NCI-H748 treated with DMSO at 0.1 percent for 48 hours (cell line): ENCODE results near the gene PRSS38.

ENCODE experiments used
- DNase-seq: peaks from one replicate; lab custom pipeline; 2025; lab: John Stamatoyannopoulos, UW

The PRSS38 gene

DNA sequence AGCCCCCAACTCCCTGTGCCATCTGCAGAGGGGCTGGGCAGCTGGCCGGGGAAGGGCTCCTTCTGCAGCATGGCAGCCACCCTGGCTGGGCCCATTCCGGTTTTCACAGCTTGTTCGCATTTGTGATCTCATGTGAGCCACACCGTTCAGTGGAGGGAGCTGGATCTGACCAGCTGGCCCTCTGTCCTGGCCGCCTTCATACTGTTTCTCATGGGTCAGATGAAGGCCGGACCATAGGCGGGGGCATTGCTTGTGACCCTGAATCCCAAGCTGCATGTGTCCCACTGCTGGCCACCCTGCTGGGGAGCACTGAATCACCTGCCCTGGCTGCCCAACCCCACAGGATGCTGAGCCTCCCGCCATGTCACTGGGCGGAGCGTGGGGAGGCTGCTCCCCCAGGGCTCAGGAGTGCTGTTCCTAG lies 36.4 kb upstream of the PRSS38 start:
- no peak for DNase-seq

DNA sequence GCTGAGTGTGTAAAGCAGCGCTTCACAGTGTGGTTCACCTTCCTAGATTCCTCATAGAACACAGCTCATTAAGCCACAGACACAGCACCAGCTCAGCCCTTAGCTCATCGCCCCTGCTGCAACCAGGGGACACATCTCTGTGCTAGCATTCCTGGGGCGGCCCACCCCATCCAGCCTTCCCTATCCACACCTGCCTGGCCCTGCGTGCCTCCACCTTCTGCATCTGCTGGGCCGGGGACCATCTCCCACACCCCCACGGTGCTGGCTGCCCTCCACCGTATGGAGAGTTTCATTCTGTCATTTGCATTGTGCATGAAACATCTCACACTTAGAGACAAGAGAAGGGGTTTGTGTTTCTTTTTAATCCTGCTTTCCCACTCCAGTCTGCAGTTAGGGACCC lies 35.8 kb upstream of the PRSS38 start:
- no peak for DNase-seq

DNA sequence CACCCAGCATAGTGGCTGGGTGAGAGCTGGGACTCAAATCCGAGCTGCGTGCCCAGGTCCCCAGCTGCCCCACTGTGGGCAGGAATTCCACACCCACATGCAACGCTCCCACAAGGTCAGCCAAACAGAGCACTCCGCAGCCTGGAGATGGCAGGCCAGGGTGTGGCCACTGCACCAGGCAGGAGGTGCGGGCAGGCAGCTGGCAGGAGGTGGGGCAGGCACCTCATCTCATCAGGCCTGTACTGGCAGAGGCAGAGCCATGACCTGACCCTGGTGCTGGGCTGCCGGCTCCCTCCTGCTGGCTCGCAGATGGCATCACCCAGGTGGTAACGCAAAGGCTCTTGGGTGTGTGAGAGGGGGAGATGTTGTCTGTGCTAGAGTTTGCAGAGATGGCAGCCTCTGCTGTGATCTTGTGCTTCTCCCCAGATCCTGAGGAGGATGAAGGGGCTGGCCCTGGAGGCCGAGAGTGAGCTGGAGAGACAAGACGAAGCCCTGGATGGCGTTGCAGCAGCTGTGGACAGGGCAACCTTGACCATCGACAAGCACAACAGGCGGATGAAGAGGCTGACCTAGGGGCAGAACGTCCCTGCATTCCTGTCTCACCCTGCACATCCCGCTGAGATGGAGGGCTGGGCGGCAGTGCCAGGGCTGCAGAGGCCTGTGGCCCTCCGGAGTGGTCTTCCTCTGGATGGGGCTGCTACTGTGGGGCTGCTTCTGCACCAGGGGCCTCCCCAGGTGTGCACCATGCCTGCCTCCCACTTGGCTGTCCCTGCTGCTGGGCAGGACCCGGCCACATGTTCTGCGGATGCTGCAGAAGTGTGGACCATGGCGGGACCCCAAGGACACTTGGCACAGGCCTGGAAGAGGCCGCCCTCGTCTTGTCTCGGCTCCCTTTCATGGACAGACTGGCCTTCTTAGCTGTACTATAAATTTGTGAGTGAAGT lies 35.1 kb upstream of the PRSS38 start:
- DNase-seq, result no peak

DNA sequence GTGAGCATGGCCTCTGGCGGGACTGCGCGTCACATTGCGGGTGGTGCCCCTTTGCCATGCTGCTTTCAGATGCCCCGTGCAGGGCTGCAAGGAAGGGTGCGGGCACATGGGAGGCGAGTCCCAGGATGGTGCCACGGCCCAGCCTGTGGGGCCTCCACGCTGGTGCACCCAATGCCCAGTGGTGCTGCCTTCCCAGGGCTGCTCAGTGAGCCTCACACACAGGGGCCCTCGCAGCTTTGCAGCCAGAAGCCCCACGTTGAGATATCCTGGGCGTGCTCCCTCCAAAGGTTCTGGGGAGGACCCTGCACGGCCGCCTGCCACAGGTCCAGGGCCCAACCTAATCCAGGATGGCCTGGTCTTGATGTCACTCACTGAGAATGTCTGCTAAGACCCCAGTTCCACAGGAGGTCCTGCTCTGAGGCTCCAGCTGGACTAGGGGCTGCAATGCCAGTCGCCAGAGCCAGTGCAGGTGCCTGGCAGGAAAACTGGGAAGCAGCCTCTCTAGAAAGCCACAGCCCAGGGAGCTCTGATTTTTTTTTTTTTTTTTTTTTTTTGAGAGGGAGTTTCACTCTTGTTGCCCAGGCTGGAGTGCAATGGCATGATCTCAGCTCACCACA lies 34.1 kb upstream of the PRSS38 start:
- DNase-seq, result no peak

DNA sequence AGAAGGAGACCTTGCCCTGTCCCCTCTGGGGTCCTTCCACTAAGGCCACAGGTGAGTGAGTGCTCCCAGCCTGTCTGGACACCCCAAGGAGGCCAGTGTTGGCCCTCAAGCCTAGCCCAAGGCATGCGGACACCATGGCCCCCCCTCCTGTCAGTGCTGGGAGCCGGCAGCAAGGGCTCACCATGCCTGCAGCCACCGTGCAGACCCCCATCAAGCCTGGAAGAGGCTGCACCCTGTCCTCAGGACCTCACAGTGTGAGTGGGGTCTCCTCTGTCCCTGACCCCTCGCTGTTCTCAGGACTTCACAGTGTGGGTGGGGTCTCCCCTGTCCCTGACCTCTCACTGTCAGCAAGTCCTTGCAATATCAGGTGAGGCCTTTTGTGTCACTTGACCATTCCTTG lies 33.2 kb upstream of the PRSS38 start:
- no peak for DNase-seq

DNA sequence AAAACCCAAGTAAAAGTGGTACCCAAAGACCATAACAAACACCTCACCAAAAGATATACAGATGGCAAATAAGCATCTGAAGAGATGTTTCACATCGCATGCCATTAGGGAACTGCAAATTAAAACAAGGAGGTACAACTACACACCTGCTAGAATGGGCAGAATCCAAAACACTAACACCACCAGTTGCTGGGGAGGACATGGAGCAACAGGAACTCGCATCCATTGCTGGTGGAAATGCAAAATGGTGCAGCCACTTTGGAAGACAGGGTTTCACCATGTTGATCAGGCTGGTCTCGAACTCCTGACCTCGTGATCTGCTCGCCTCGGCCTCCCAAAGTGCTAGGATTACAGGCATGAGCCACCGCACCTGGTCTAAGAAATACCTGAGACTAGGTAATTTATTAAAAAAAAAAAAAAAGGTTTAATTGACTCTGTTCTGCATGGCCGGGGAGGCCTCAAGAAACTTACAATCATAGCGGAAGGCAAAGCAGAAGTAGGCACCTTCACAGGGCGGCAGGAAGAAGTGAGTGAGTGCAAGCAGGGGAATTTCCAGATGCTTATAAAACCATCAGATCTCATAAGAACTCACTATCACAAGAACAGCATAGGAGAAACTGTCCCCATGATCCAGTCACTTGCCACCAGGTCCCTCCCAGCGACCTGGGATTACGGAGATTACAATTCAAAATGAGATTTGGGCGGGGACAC lies 30.2 kb upstream of the PRSS38 start:
- no peak for DNase-seq

DNA sequence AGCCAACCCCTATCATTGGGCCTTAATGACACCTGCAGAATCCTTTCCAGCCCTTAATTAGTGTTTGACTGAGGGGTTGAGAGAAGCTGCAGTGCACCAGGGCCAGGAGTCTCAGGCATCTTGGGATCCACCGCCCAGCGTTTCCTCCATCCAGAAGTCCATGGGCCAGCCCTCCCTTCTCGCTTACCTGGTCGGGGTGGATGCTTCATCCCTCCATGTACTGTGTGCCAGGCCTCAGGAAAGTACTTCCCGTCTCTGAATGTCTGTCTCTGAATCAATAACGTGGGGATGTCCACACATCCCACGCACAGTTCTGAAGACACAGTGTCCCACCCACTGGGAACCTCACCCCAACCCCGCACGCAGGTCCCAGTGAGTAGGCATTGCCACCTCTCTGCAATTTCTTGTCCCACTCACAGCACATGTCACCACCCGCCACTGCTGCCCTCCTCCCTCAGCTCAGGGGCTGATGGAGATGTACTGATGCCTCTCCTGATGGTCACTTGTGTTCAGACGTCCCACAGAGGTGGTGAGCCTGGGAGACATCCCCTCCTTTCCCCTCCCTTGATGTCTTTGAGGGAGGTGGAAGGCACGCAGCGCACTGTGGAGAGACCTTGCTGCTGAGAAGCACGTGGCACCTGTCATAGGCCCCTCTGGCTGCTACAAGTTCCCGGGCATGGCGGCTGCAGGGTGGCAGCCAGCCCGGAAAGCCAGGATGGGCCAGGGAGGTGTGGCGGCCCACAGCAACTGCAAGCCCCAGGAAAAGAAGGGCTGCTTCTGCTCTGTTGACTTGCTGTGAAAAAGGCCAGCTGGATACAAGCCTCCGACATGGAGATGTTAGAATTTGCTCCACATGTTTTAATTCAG lies 29.4 kb upstream of the PRSS38 start:
- DNase-seq, result no peak

DNA sequence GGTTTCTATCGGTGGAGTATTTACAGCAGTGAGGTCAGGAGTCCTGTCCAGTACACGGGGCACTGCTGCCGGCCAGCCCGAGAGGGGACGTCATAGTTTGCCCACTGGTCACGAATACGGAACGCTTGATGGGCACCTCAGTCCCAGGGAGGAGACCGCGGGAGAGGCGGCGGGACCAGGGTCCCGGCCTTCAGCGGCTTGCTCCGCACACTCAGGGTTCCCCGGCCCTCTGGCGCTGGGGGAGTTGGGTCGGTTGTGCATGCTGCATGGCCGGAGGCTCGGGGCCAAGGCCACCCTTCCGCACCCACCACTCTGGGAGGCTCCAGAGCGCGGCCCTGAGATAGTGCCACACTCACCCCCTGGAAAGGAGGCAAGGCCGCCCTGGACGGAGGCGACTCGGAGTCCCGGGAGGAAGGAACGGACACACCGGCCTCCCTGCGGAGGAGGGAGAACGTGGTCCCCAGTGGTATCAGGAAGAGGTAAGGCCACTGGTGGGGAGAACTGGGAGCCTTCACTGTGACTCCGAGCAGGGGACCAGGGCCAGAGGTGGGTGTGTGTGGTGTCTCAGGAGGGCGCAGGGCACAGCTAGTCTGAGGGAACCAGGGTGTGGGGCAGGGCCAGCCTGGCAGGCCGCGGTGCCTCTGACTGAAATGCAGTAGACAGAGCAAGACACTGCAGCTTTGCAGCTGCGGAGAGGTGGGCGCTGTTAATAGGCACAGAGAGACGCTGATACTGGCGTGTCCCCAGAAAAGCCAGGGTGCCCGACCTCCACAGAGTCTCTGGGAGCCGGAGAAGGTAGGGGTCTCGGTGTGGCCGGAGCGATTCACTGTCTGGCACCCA lies 28.6 kb upstream of the PRSS38 start:
- no peak for DNase-seq

DNA sequence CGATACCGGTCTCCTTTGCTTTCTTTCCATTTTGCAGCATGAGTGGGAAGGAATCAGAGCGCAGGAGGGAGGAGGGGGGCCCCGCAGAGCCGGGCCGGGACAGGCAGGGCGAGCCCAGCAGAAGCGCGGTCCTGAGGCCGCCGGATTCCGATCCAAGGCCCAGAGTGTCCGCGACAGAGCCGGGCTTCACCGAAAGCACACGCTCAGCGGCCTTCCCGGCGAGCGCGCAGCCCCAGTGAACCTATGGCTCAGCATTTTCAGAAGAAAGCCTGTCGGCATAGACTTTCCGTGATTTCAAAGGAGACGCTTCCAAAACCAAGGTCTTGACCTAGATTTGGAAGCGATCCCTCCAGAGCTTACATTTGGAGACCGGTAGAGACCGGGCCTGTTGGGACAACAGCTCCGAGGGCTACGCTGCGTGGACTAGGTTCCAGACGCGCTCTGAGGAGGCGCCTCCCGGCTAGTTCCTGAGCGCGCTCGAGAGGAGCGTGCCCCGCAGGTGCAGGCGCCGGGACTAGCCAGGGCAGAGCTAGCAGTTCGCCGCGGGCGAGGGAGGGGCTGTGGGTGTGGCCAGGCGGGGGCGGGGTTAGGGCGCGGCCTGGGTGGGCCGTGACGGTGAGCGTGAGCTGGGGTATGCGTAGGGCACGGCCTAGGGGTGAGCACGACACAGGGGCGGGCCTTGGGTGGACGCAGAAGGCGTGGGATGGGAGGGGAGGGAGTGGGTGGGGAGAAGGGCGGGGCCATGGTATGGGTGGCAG lies 27.8 kb upstream of the PRSS38 start:
- DNase-seq, result peak; percentile 79

DNA sequence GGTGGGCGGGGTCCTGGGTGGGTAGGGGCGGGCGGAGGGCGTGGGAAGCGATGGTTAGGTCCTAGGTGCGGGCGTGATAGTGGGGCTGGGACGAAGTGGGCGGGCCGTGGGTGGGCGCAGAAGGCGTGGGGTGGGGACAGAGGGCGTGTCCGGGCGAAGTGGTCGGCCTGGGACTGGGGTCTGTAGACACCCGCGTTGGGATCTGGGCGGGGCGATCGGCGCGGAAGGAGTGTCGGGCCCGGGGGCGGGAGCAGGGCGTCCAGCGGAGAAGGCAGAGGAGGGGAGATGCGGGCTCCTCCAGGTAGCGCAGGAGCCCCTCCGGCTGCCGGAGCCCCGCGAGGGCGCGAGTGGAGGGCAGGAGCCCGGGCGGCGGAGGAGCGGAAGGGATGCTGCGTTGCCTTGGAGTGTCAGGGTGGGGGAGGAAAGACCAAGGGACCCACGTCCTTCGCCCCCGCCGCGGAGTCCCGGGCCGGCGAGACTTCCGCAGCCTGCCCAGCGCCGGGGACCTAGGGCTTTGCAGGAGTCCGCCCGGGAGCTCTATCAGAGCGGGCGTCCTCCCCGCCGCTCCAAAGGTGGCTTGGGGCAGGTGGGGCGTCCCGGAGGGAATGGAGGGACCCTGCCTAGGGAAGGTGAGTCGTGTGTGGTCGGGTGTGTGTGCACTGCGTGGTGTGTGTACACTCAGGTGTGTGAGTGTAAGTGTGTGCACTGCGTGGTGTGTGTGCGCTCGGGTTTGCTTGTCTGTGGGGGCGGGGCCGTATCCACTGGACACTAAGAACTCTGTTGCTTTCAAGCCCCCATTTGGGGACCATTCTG lies 27.0 kb upstream of the PRSS38 start:
- peak; percentile 50 for DNase-seq

DNA sequence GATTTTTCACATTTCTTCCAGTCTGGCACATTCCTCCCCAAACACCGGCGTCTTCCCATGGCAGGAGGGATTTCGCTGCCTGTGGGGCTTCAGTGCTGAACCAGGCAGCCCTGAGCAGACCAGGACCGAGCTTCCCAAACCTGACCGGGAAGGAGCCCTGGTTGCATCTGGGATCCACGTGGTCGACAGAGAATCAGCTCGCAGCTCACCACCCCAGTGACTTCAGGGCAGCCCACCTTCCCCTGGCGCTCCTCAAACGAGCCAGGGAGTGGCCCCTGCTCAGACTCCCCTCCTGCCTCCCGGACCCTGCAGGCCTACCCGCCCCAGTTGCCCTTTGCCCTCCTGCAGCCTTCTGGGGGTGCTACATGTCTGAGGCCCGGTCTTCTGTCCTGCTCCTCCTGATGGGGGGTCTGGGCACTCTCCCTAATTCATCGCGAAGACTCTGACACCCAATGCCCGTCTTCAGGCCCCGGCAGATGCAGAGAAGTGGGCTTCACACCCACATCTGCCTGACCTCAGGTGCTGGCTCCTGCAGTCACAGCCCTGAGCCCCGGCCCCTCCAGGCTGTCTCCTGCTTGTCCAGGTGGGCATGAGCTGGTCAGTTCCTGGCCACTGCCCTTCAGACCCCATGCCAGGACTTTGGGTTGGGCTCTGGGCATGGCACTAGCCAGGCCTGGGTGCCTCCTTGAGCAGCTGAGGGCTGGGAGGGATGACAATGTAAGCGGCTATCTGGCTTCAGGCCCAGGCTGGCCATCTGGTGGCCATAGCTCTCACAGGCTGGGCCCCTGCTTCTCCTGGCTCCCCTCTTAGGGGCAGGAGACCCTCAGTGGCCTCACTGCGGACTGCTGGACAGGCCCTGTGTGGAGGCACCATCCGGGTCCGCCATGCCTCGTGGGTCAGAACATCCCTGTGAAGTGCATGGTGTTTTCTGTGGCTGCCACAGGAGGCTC lies 26.1 kb upstream of the PRSS38 start:
- no peak for DNase-seq

DNA sequence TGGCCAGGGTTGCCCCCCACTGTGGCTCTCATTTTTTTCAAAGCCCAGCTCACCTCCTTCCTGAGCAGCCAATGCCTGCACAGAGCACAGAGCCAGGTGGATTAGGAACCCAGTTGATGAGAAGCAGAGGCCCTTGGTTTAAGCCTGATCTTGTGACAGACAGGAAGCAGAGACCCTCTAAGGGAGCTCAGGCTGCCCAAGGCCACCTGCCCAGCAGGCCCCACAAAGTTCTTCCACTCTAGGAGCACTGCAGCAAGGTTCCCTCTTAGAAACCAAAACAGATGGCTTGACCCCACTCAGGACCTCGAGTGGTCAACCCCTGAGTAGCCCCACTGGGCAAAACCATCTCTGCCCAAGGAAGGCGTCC lies 25.5 kb upstream of the PRSS38 start:
- no peak for DNase-seq

DNA sequence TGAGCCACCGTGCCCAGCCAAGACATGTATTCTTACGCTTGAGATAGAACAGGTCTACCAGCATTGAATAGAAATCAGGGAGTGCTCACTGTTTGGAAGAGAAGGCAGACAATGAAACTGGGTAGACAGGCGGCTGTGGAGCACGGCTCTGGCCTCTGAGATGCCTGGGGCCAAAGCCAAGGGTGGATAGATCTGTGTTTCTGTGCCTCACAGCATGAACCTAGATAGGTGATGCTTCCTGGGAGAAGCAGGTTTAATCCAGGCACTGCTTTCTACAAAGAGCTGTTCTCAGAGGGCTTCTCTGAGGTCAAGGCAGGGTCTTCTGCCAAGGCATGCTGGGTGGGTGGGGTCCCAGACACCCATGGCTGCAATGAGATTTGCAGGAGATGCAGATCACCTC lies 24.6 kb upstream of the PRSS38 start:
- DNase-seq, result no peak

DNA sequence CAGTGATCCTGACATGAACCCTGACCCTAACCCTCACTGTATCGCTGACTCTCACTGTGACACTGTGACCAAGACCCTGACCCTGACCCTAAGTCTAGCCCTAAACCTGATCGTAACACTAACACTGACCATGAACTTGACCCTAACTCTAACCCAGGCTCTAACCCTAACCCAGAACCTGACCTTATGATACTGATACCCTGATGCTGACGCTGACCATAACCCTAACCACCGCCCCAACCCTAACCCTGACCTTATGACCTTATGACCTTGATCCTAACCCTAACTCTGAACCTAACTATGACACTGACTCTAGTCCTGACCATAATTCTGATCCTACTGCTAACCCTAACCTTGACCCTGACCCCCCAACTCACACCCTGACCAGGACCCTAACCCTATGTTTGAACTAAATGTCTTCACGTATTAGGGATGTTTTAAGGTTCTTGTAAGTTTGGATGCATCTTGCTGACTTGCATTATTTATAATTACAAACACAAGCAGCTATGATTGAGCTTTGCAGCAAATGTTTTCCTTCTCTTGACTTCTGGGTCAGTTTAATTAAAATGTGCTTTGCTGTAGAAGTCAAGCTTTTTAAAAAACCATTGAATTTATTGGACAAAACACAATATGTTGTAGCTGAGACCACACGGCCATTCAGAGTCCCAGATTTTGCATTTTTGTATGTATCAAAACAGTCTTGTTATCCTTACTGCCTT lies 23.9 kb upstream of the PRSS38 start:
- no peak for DNase-seq

DNA sequence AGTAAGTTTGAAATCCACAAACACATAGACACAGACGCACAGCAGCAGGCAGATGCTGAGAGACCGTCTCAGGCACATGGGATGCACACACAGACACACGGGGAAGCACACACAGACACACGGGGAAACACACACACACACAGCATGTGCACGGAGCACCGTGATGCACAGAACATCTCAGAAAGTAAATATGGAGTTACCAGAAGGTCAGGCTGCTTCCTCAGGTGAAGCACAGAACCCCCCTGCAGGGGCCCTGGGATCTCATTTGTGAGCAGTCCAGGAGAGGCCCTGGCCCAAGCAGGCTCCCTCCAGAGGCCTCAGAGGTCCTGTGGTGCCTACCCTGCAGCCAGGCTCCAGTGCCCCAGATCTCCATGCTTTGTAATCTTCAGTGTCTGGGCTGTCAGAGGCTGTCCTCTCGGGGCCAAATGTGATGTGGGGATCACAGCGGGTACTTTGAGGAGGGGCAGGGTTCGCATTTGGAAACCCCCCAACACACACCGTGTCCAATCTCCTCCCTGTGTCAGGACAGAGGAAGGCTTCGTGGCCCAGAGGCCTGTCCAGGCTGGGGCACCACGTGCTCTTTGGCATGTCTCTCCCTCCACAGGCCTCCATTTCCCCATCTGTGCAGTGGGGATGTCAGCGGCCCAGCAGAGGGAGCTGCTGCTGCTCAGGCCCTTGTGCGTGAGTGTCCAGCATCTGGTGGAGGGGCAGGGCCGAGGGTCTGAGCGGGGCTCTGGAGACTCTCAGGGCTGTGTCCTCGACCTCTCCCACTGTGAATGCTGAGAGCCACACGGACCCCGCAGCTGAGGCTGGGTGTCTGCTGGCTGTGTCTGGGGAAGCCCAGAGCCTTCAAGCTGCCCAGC lies 23.0 kb upstream of the PRSS38 start:
- DNase-seq, result no peak

DNA sequence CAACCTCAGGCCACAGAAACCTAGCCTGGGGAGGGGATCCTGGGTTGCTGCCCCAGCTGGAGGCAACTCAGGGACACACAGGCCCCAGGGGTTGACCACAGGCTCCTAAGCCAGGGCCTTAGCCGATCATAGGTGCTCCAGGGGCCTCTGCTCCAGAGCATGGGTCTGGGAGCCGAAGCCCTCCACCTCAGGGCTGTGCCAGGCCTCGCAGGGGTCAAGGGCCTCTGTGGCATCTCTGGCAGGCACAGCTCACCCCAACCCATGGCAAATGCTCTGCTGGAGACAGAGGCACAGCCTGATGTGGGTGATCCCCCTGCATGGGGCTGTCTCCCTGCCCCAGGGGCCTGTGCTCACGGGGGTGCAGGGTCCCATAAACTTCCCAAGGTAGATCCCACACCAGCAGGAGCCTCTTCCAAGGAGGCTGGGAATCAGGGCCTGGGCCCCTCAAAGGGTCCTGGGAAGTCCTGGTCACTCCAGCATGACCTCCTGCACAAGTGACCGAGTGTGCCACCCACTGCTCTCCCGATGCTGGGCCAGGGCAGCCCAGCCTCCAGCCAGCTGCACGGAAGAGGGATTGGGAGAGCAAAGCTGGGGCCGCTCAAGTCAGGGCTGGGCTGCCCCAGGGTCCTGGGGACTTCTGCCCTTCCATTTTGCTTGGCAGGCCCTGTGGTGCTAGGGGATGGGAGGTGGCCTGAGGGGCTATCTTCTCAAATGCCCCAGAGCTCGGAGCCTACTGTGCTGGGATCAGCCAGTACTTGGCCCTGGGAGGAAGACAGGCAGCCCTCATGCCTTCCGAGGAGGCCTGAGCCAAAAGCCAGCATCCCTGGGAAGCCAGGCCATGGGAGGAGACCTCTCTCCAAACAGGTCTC lies 22.2 kb upstream of the PRSS38 start:
- DNase-seq, result no peak
